Measurements from ENCODE around the gene HOXB2.

GRCh38 chr17:48565022-48565554 is 20.2 kb upstream of the HOXB2 start:
- TF ChIP-seq CTCF (IDR thresholded peaks at IDR 0.05; ENCODE audit: poor library complexity) (no peak), EZH2 (IDR thresholded peaks at IDR 0.05; ENCODE audit: borderline replicate concordance) (no peak), EZH2phosphoT487 (IDR thresholded peaks at IDR 0.05; ENCODE audit: low read depth, severe bottlenecking, unreplicated experiment) (no peak)
